Measurements from ENCODE around the gene LDLRAP1. TPM values are rescaled to one million over a fixed set of nuclear protein-coding genes. Genes with fewer than 3 reads are reported as not detected.

Gene LDLRAP1
- total RNA-seq, 1 experiment from 2014 or later = 26.0 TPM

DNA sequence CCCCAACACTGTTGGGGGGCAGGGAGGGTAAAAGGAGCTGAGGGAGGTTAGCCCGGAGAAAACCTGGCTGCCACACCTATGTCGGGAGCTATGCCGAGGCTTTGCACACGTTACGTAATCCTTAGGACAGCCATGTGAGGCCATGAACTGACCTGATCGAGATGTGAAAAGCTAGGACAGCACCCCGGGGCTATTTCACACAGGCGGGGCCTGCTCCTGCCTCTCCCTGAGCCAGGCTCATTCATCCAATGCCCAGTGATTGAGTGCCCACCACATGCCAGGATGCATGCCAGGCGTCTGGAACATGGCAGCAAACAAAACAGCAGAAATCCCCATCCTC is 30.2 kb downstream of the LDLRAP1 start:
- RAD21 ChIA-PET (ENCODE audit: low non-redundant PET in 1 of 2, low total read pairs in 2 of 2, uncharacterized antibody in 2 of 2, unreplicated experiment in 2 of 2) = no interaction called here
- no peaks in the 10 kb centered on the region for H3K9me2 ChIP-seq (ENCODE audit: insufficient read depth)
- H3K27ac ChIP-seq (ENCODE audit: low read depth, low read length) = no peak overlapping the region
- intact Hi-C loops (cut with micrococcal nuclease) = no loop called here
- POLR2A ChIA-PET = no interaction called here
- no peak overlapping the region for H3K4me3 ChIP-seq (replicated peaks in 1 of 2; ENCODE audit: low read depth in 1 of 2, low read length in 2 of 2)
- no peaks in the 10 kb centered on the region for H3K9me3 ChIP-seq (ENCODE audit: control insufficient read depth in 1 of 2, insufficient read depth in 1 of 2, low read depth in 1 of 2, low read length in 2 of 2)
- DNase-seq (ENCODE audit: low read depth, low spot score) (no peak), ATAC-seq (no peak)
- H3K36me3 ChIP-seq (ENCODE audit: control insufficient read depth in 1 of 2, insufficient read depth in 2 of 2, low read length in 2 of 2) = no peaks in the 10 kb centered on the region
- H3K4me1 ChIP-seq (ENCODE audit: control insufficient read depth in 1 of 2, insufficient read depth in 2 of 2, low read length in 2 of 2) = peaks cover 17 to 40% of the 10 kb centered on the region in 2 experiments
- no peaks in the 10 kb centered on the region for H3K27me3 ChIP-seq (ENCODE audit: insufficient read depth, low read length)
- no peak overlapping the region for H3K4me2 ChIP-seq (ENCODE audit: low read length)
- no peak overlapping the region for H3K9ac ChIP-seq (ENCODE audit: low read length)
- CTCF ChIA-PET = no interaction called here
- H3K79me2 ChIP-seq (ENCODE audit: insufficient read depth, low read length) = no peaks in the 10 kb centered on the region
- H4K20me1 ChIP-seq (ENCODE audit: insufficient read depth) = no peaks in the 10 kb centered on the region
- no TSS peak for BruUV-seq (replicated peaks)
- no peak for TF ChIP-seq CBX3 (IDR thresholded peaks at IDR 0.05; ENCODE audit: low read depth)
- no peak for TF ChIP-seq ELF1 (IDR thresholded peaks at IDR 0.05; ENCODE audit: borderline replicate concordance, low read depth)
- TF ChIP-seq ZNF274 (IDR thresholded peaks at IDR 0.05; ENCODE audit: low read depth, low read length) = no peak
- no peak for TF ChIP-seq FOSL1 (IDR thresholded peaks at IDR 0.05; ENCODE audit: low read depth)
- TF ChIP-seq, protein P1, sequence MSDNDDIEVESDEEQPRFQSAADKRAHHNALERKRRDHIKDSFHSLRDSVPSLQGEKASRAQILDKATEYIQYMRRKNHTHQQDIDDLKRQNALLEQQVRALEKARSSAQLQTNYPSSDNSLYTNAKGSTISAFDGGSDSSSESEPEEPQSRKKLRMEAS (IDR thresholded peaks at IDR 0.05) = no peak
- TF ChIP-seq YY1 (IDR thresholded peaks at IDR 0.05; ENCODE audit: extremely low read depth, insufficient replicate concordance, low read depth, low read length) = no peak
- TF ChIP-seq EGR1 (IDR thresholded peaks at IDR 0.05; ENCODE audit: low read depth) = no peak
- TF ChIP-seq, protein P2, sequence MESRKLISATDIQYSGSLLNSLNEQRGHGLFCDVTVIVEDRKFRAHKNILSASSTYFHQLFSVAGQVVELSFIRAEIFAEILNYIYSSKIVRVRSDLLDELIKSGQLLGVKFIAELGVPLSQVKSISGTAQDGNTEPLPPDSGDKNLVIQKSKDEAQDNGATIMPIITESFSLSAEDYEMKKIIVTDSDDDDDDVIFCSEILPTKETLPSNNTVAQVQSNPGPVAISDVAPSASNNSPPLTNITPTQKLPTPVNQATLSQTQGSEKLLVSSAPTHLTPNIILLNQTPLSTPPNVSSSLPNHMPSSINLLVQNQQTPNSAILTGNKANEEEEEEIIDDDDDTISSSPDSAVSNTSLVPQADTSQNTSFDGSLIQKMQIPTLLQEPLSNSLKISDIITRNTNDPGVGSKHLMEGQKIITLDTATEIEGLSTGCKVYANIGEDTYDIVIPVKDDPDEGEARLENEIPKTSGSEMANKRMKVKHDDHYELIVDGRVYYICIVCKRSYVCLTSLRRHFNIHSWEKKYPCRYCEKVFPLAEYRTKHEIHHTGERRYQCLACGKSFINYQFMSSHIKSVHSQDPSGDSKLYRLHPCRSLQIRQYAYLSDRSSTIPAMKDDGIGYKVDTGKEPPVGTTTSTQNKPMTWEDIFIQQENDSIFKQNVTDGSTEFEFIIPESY (IDR thresholded peaks at IDR 0.05; ENCODE audit: extremely low read depth, insufficient replicate concordance, low read length) = no peak
- no peak for TF ChIP-seq EZH2 (IDR thresholded peaks at IDR 0.05)
- TF ChIP-seq, protein P3, sequence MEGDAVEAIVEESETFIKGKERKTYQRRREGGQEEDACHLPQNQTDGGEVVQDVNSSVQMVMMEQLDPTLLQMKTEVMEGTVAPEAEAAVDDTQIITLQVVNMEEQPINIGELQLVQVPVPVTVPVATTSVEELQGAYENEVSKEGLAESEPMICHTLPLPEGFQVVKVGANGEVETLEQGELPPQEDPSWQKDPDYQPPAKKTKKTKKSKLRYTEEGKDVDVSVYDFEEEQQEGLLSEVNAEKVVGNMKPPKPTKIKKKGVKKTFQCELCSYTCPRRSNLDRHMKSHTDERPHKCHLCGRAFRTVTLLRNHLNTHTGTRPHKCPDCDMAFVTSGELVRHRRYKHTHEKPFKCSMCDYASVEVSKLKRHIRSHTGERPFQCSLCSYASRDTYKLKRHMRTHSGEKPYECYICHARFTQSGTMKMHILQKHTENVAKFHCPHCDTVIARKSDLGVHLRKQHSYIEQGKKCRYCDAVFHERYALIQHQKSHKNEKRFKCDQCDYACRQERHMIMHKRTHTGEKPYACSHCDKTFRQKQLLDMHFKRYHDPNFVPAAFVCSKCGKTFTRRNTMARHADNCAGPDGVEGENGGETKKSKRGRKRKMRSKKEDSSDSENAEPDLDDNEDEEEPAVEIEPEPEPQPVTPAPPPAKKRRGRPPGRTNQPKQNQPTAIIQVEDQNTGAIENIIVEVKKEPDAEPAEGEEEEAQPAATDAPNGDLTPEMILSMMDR (IDR thresholded peaks at IDR 0.05 in 2 of 3, conservative IDR thresholded peaks at IDR 0.05 in 1 of 3; ENCODE audit: borderline replicate concordance in 1 of 3, insufficient read depth in 1 of 3, low read depth in 2 of 3, low read length in 2 of 3) = no peak
- H2AFZ ChIP-seq (ENCODE audit: low read depth, low read length, poor library complexity, severe bottlenecking) = no peak overlapping the region

Data from HCT116 (cell line).